ENCODE results near the gene PRR11.
"Not testable (repeated sequence)": the region's sequence is repeated elsewhere in the genome, so short reads cannot be mapped to it uniquely, and the experiment has no call there.

PRR11 gene

DNA sequence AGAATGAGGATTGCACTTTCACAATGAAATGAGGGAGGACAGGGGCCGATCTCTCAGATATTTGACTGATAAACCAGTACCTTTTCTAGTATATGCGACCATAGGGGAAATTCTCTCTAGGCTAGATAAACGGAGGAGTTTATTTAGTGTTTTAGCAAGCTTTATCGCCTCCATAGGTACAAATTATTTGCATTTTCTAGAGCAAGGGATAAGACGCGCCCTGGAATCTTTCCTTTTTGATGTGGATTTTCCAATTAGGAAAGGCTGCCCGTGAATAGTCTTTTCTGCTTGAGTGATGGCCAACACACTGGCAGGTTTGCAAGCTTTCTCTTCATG is 64.4 kb downstream of the PRR11 start:
- DNase-seq (ENCODE audit: low spot score): no peak

DNA sequence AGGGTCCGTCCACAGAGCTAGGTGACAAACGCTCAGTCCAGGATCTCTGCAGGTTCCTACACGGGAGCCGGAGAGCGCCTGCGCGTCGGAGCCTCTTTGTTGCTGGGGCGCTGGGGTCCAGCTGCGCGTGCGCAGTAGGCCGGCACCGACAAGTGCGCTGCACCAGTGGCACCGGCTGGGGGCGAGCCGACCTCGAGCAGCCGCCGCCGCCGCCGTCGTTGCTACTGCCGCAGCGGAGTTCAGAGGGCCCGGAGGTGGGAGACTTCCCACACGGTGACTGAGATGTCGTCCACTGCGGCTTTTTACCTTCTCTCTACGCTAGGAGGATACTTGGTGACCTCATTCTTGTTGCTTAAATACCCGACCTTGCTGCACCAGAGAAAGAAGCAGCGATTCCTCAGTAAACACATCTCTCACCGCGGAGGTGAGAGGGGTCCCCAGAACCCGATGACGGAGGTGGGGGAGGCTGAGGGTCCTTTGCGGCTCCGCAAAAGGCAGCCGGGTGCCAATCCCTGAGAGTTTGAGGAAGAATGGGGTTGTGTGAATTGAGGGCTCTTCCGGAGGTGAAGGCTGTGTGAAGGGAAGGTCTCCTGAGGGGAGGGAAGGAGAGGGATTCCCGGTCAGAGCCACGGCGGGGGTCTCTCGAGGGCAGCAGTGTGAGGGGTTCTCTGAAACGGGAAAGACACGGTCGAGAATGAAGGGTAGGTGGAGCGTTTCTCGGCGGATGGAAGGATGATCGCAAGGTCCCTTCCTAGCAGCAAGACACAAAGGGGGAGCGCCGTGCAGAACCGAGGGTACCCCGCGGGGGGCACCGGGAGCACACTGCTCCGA is 65.0 kb downstream of the PRR11 start, which contains the start of gene GDPD1:
Gene GDPD1 (plus strand): TSS at position 184 of the 831 bp plus-strand sequence. CDS start 99 bp downstream, at position 283.
- DNase-seq (ENCODE audit: low spot score): peak; percentile 99

DNA sequence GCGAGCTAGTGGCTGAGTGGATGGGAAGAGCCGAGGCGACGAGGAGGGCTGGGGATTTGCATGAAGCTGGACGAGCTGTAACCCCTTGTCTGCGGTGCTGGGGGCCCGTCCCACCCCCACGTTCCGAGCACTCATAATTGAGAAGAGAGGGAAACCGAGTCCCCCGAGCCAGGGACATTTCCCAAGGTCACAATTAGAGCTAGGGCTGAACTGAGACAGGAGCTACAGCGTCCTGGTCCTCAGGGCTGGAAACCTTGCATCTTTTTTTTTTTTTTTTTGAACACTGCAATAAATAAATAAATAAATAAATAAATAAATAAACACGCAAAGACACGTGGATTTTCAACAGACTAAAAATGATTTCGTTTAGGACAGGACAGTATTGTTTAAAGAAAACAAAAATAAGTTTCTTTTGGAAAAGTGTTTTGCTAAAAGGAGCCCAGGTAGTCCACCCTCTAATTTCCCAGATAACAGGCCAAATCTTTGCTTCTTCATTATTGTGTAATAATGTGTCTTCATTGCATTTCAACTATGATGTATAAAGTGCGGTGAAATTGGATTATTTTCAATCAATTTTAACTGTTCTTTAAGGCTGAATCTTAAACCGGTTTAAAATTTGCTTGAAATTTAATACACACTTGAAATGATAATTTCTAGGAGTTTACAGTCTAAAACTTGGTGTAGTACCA is 65.8 kb downstream of the PRR11 start:
- no peak for DNase-seq (ENCODE audit: low spot score)

DNA sequence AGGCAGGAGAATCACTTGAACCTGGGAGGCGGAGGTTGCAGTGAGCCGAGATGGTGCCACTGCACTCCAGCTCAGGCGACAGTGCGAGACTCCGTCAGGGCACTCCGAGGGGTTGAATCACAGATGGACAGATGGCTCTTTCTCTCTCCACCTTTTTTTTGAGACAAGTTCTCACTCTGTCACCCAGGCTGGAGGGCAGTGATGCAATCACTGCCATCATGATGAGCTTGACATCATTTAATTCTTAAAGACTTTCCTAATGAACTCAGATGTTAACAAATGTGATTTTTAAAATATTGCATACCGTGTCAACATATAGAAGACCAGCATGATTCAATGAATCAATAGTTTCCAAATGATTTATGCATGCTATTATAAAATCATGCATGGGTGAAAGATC is 68.3 kb downstream of the PRR11 start:
- DNase-seq (ENCODE audit: low spot score): no peak

DNA sequence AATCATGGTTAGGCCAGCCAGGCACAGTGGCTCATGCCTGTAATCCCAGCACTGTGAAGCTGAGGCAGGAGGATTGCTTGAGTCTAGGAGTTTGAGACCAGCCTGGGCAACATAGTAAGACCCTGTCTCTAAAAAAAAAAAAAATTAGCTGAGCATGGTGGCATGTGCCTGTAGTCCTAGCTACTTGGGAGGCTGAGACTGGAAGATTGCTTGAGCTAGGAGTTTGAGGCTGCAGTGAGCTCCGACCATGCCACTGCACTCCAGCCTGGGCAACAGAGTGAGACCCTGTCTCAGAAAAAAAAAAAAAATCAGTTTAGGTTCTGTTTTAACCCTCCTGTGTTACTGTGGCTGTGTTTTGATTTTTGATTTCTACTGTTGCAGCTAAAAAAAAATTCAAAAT is 73.0 kb downstream of the PRR11 start:
- DNase-seq (ENCODE audit: low spot score): not testable (repeated sequence)

DNA sequence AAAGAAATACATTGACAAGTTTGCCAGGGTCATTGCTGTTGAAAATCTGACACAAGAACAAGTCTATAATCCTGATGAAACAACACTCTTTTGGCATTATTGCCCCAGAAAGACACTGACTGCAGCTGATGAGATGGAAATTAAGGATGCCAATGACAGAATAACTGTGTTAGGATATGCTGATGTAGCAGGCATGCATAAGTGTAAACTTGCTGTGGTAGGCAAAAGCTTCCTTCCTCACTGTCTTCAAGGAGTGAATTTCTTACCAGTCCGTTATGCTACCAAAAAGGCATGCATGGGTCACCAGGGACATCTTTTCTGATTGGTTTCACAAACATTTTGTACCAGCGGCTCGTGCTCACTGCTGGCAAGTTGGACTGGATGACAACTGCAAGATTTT is 75.2 kb downstream of the PRR11 start:
- DNase-seq (ENCODE audit: low spot score): no peak

DNA sequence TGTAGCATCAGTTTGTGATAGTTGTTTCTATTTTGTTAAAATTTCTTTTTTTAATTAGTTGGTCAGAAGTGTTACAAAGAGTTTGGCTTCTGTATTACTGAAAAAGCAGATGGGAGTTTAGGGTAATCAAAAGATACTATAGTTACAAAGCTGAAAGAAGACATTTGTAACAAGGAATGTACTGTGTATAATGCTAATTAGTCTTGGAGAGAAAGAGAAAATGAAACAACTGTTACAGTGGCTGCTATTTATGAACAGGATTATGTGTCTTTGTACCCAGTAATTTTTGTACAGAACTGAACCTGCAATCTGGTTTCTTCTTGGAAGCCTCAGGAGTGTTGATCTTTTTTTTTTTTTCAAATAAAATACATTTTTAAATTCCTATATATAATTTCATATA is 79.1 kb downstream of the PRR11 start:
- DNase-seq (ENCODE audit: low spot score): no peak

DNA sequence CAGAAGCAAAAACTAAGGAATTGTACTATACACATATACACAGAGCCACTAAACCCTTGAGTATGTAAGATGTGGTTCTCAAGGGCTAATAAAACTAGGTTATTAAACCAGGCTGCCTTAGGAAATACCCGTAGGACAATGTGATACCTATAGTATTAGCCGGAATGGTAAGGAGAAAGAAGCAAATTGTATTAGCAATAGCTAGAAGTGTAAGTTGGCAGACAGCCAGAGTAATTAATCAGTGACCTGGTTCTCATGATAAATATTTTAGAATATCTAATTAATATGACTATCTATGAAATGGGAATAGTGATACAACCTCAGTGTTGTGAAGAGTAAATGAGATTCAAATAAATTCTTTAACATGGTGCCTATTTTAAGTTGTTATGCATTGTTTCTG is 83.4 kb downstream of the PRR11 start:
- DNase-seq (ENCODE audit: low spot score): no peak

DNA sequence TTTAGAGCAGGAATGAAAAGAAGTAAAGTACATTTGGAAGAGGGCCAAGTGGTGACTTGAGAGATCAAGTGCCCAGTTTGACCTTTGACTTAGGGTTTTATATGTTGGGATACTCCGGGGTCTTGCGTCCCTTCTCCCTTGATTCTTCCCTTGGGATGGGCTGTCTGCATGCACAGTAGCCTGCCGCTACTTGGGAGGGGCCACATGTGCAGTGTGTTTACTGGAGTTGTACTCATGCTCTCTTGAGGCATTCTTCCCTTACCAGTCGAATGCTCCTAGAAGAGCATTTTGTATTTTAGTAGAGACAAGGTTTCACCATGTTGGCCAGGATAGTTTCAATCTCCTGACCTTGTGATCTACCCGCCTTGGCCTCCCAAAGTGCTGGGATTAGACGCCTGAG is 88.5 kb downstream of the PRR11 start:
- no peak for DNase-seq (ENCODE audit: low spot score)

All from GM03348 (cell line).